SIG-M5 treated with dmso at 0.1 percent for 504 hours (cell line): Measurements from ENCODE around the gene SH3GL3.

Source experiments
- DNase-seq: peaks from one replicate; lab custom pipeline; 2025; ENCODE audit not compliant: unreplicated experiment; lab: John Stamatoyannopoulos, UW

SH3GL3 gene

GRCh38 chr15:83462026-83462425 is 14.9 kb downstream of the SH3GL3 start:
- no peak for DNase-seq

GRCh38 chr15:83462953-83463433 is 15.9 kb downstream of the SH3GL3 start:
- DNase-seq = no peak

- DNase-seq = no peak
Measured at GRCh38 chr15:83470887-83471286, 23.7 kb downstream of the SH3GL3 start.

GRCh38 chr15:83471307-83471866 is 24.2 kb downstream of the SH3GL3 start:
- no peak for DNase-seq

- no peak for DNase-seq
Measured at GRCh38 chr15:83472151-83472550, 25.0 kb downstream of the SH3GL3 start.

GRCh38 chr15:83472797-83473196 is 25.7 kb downstream of the SH3GL3 start:
- no peak for DNase-seq

GRCh38 chr15:83474578-83474977 is 27.4 kb downstream of the SH3GL3 start:
- DNase-seq = no peak

- no peak for DNase-seq
Measured at GRCh38 chr15:83475551-83475950, 28.4 kb downstream of the SH3GL3 start.

- no peak for DNase-seq
Measured at GRCh38 chr15:83476066-83476465, 28.9 kb downstream of the SH3GL3 start.

GRCh38 chr15:83476708-83477107 is 29.6 kb downstream of the SH3GL3 start:
- no peak for DNase-seq

- no peak for DNase-seq
Measured at GRCh38 chr15:83477172-83477807, 30.1 kb downstream of the SH3GL3 start.

- DNase-seq = no peak
Measured at GRCh38 chr15:83477808-83478537, 30.8 kb downstream of the SH3GL3 start.

- no peak for DNase-seq
Measured at GRCh38 chr15:83483612-83484011, 36.5 kb downstream of the SH3GL3 start.

- DNase-seq = no peak
Measured at GRCh38 chr15:83484636-83485035, 37.5 kb downstream of the SH3GL3 start.

- no peak for DNase-seq
Measured at GRCh38 chr15:83486363-83486762, 39.2 kb downstream of the SH3GL3 start.

GRCh38 chr15:83487519-83487918 is 40.4 kb downstream of the SH3GL3 start:
- no peak for DNase-seq

- no peak for DNase-seq
Measured at GRCh38 chr15:83489690-83490089, 42.5 kb downstream of the SH3GL3 start.

- DNase-seq = no peak
Measured at GRCh38 chr15:83491486-83491885, 44.3 kb downstream of the SH3GL3 start.

- no peak for DNase-seq
Measured at GRCh38 chr15:83496766-83497165, 49.6 kb downstream of the SH3GL3 start.

GRCh38 chr15:83498374-83498773 is 51.2 kb downstream of the SH3GL3 start:
- DNase-seq = no peak

- no peak for DNase-seq
Measured at GRCh38 chr15:83498801-83499200, 51.7 kb downstream of the SH3GL3 start.

- DNase-seq = no peak
Measured at GRCh38 chr15:83499476-83499875, 52.3 kb downstream of the SH3GL3 start.
